Activated T-cell treated with anti-CD3 and anti-CD28 coated beads for 1 hour (primary cell): ENCODE measurements around the gene POLR1G.
"Not testable (repeated sequence)": the region's sequence is repeated elsewhere in the genome, so short reads cannot be mapped to it uniquely, and the experiment has no call there.

Source experiments
- DNase-seq: peaks from one replicate; pipeline ENCODE4 v3.0.0-alpha.2; 2020; ENCODE audit warnings: low read depth

The POLR1G gene

GRCh38 chr19:45400192-45400591 lies 6.3 kb upstream of the POLR1G start:
- DNase-seq = no peak

GRCh38 chr19:45401815-45402214 lies 4.6 kb upstream of the POLR1G start:
- DNase-seq = no peak

GRCh38 chr19:45402298-45403061 lies 4.0 kb upstream of the POLR1G start:
- DNase-seq = no peak

- DNase-seq = no peak
Observed at GRCh38 chr19:45403272-45403671, 3.2 kb upstream of the POLR1G start.

GRCh38 chr19:45403781-45404556 lies 2.5 kb upstream of the POLR1G start:
- DNase-seq = peak; percentile 54

- DNase-seq = no peak
Observed at GRCh38 chr19:45404557-45405434, 1.6 kb upstream of the POLR1G start, which contains the start of gene PPP1R13L. Gene PPP1R13L (minus strand): TSS chr19:45405069. CDS start chr19:45398318, 6,751 bp downstream.

- peak; percentile 75 for DNase-seq
Observed at GRCh38 chr19:45405435-45406225, 814 bp upstream of the POLR1G start.

GRCh38 chr19:45407091-45407375 lies 589 bp downstream of the POLR1G start:
- no peak for DNase-seq

GRCh38 chr19:45407585-45407984 lies 1.1 kb downstream of the POLR1G start:
- not testable (repeated sequence) for DNase-seq

- DNase-seq = no peak
Observed at GRCh38 chr19:45408121-45408520, 1.7 kb downstream of the POLR1G start.

GRCh38 chr19:45408830-45409556 lies 2.5 kb downstream of the POLR1G start:
- DNase-seq = no peak

GRCh38 chr19:45409557-45409920 lies 3.1 kb downstream of the POLR1G start:
- DNase-seq = no peak

GRCh38 chr19:45410330-45410729 lies 3.9 kb downstream of the POLR1G start:
- DNase-seq = not testable (repeated sequence)

- no peak for DNase-seq
Observed at GRCh38 chr19:45413497-45413896, 7.1 kb downstream of the POLR1G start.

- no peak for DNase-seq
Observed at GRCh38 chr19:45414468-45414867, 8.0 kb downstream of the POLR1G start.

- no peak for DNase-seq
Observed at GRCh38 chr19:45417151-45417550, 10.7 kb downstream of the POLR1G start.

- DNase-seq = no peak
Observed at GRCh38 chr19:45418802-45419201, 12.4 kb downstream of the POLR1G start.

GRCh38 chr19:45419396-45419795 lies 13.0 kb downstream of the POLR1G start:
- no peak for DNase-seq

- DNase-seq = no peak
Observed at GRCh38 chr19:45419895-45420294, 13.5 kb downstream of the POLR1G start.

- DNase-seq = no peak
Observed at GRCh38 chr19:45420356-45420755, 13.9 kb downstream of the POLR1G start.

- DNase-seq = no peak
Observed at GRCh38 chr19:45420871-45421270, 14.4 kb downstream of the POLR1G start.
